ENCODE data around the gene TFDP2. TPM values are rescaled to one million over a fixed set of nuclear protein-coding genes. Genes with fewer than 3 reads are reported as not detected.
A peak's percentile ranks its signal among the peaks of the same experiment; 100 is the strongest.

TFDP2 gene
- total and polyA plus RNA-seq, 3 experiments from 2014 or later: 22.6 to 38.3 (median 31.0) TPM

DNA sequence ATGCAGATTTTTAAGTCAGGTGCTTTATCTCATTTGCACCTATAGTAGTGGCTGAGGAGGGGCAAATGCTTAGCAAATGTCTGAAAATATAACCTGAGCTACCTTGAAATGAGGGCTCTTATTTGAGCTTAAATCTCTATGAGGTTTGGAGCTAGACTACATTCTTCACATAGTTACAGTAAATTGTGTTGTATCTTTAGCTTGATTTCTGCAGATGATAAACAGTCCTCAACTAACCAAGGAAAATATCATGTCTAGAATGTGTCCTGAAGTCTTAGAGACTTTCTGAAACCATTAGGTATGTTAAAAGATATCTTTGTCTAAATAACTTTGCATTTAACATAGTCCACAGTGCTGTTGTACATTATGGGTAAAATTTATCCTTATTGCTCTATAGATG lies 145.3 kb downstream of the TFDP2 start:
- no peaks in the 10 kb centered on the region for H3K27me3 ChIP-seq (ENCODE audit: insufficient read depth, low read length, poor library complexity, severe bottlenecking)
- DNase-seq: no peak
- H3K4me1 ChIP-seq (ENCODE audit: insufficient read depth, low read length): no peaks in the 10 kb centered on the region
- no peak overlapping the region for H3K4me3 ChIP-seq (ENCODE audit: low read length)
- no peaks in the 10 kb centered on the region for H3K9me3 ChIP-seq (ENCODE audit: low read length)
- H3K36me3 Mint-ChIP-seq: peaks cover 0 to 3% (median 2%) of the 10 kb centered on the region in 3 donors
- H3K27me3 Mint-ChIP-seq: no peaks in the 10 kb centered on the region
- no peak overlapping the region for H3K27ac Mint-ChIP-seq
- ChIA-PET POLR2A (no interaction called here), CTCF (no interaction called here)
- H3K27ac ChIP-seq (ENCODE audit: low read depth, low read length): no peak overlapping the region
- no peaks in the 10 kb centered on the region for H3K36me3 ChIP-seq (ENCODE audit: insufficient read depth, low read length)
- H3K4me1 Mint-ChIP-seq: peaks cover 0 to 2% (median 0%) of the 10 kb centered on the region in 3 donors
- no peaks in the 10 kb centered on the region for H3K9me3 Mint-ChIP-seq
- H3K4me3 Mint-ChIP-seq: no peak overlapping the region

- POLR2A ChIA-PET: no interaction called here
- Mint-ChIP-seq H3K27ac (peak overlapping the region in 1 of 8 donors; percentile 57), H3K4me3 (no peak overlapping the region), H3K9me3 (no peaks in the 10 kb centered on the region), H3K4me1 (peaks cover 0 to 1% (median 0%) of the 10 kb centered on the region in 3 donors), H3K27me3 (no peaks in the 10 kb centered on the region), H3K36me3 (peaks cover 0 to 3% (median 2%) of the 10 kb centered on the region in 3 donors)
- Histone ChIP-seq H3K36me3 (ENCODE audit: insufficient read depth, low read length) (no peaks in the 10 kb centered on the region), H3K27me3 (ENCODE audit: insufficient read depth, low read length, poor library complexity, severe bottlenecking) (no peaks in the 10 kb centered on the region), H3K4me1 (ENCODE audit: insufficient read depth, low read length) (no peaks in the 10 kb centered on the region), H3K4me3 (ENCODE audit: low read length) (no peak overlapping the region), H3K27ac (ENCODE audit: low read depth, low read length) (no peak overlapping the region), H3K9me3 (ENCODE audit: low read length) (no peaks in the 10 kb centered on the region)
- CTCF ChIA-PET: no interaction called here
- DNase-seq: no peak
Measured at GRCh38 chr3:142003291-142003690, 146.1 kb downstream of the TFDP2 start.

DNA sequence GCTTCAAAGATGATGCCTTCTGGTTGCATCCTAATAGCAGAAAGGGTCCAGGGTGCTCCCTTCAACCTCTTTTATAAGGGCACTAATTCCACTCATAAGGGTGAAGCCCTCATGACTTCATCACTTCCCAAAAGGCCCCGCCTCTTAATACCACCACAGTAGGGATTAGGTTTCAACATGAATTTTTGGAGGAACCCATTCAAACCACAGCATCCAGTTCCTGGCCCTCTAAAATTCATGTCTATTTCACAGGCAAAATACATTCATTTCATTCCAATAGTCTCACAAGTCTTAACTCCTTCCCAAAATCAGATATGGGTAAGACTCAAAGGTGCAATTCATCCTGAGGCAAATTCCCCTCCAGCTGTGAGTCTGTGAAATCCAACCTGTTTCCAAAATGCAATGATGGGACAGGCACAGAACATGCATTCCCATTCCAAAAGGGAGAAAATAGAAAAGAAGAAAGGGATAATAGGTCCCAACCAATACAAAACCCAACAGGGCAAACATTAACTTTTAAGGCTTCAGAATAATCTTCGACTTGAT lies 148.9 kb downstream of the TFDP2 start:
- no peaks in the 10 kb centered on the region for H3K27me3 ChIP-seq (ENCODE audit: insufficient read depth, low read length, poor library complexity, severe bottlenecking)
- no peak overlapping the region for H3K4me3 ChIP-seq (ENCODE audit: low read length)
- DNase-seq: no peak
- Mint-ChIP-seq H3K27me3 (no peaks in the 10 kb centered on the region), H3K4me3 (no peak overlapping the region), H3K9me3 (no peaks in the 10 kb centered on the region), H3K27ac (no peak overlapping the region), H3K4me1 (no peaks in the 10 kb centered on the region), H3K36me3 (peaks cover 0 to 3% (median 0%) of the 10 kb centered on the region in 3 donors)
- H3K9me3 ChIP-seq (ENCODE audit: low read length): no peaks in the 10 kb centered on the region
- H3K27ac ChIP-seq (ENCODE audit: low read depth, low read length): no peak overlapping the region
- H3K4me1 ChIP-seq (ENCODE audit: insufficient read depth, low read length): no peaks in the 10 kb centered on the region
- no peaks in the 10 kb centered on the region for H3K36me3 ChIP-seq (ENCODE audit: insufficient read depth, low read length)
- ChIA-PET CTCF (interaction anchor here (0.7 kb wide), 1 partner anchor 25 kb away, joined by 3 read pairs; no protein-coding TSS in a partner anchor), POLR2A (interaction anchor here (0.6 kb wide), 1 partner anchor 315 kb away, joined by 3 read pairs; no protein-coding TSS in a partner anchor)

GRCh38 chr3:141998669-141999290 lies 150.6 kb downstream of the TFDP2 start:
- Histone ChIP-seq H3K4me3 (ENCODE audit: low read length) (no peak overlapping the region), H3K4me1 (ENCODE audit: insufficient read depth, low read length) (no peaks in the 10 kb centered on the region), H3K27me3 (ENCODE audit: insufficient read depth, low read length, poor library complexity, severe bottlenecking) (no peaks in the 10 kb centered on the region), H3K9me3 (ENCODE audit: low read length) (no peaks in the 10 kb centered on the region), H3K27ac (ENCODE audit: low read depth, low read length) (no peak overlapping the region), H3K36me3 (ENCODE audit: insufficient read depth, low read length) (no peaks in the 10 kb centered on the region)
- Mint-ChIP-seq H3K36me3 (peaks cover 0 to 4% (median 3%) of the 10 kb centered on the region in 3 donors), H3K4me1 (no peaks in the 10 kb centered on the region), H3K27ac (peak overlapping the region in 2 of 8 donors; percentile 21 to 44), H3K9me3 (no peaks in the 10 kb centered on the region), H3K27me3 (no peaks in the 10 kb centered on the region), H3K4me3 (no peak overlapping the region)
- ChIA-PET POLR2A (no interaction called here), CTCF (no interaction called here)
- DNase-seq: no peak

- no peaks in the 10 kb centered on the region for H3K4me1 Mint-ChIP-seq
- no peaks in the 10 kb centered on the region for H3K27me3 Mint-ChIP-seq
- H3K4me3 ChIP-seq (ENCODE audit: low read length): no peak overlapping the region
- H3K9me3 Mint-ChIP-seq: no peaks in the 10 kb centered on the region
- H3K36me3 Mint-ChIP-seq: peaks cover 0 to 12% (median 8%) of the 10 kb centered on the region in 3 donors
- CTCF ChIA-PET: no interaction called here
- H3K27ac ChIP-seq (ENCODE audit: low read depth, low read length): no peak overlapping the region
- no peak overlapping the region for H3K4me3 Mint-ChIP-seq
- POLR2A ChIA-PET: no interaction called here
- peak overlapping the region in 1 of 8 donors; percentile 1 for H3K27ac Mint-ChIP-seq
- no peaks in the 10 kb centered on the region for H3K27me3 ChIP-seq (ENCODE audit: insufficient read depth, low read length, poor library complexity, severe bottlenecking)
- H3K4me1 ChIP-seq (ENCODE audit: insufficient read depth, low read length): no peaks in the 10 kb centered on the region
- no peak for DNase-seq
- no peaks in the 10 kb centered on the region for H3K36me3 ChIP-seq (ENCODE audit: insufficient read depth, low read length)
- no peaks in the 10 kb centered on the region for H3K9me3 ChIP-seq (ENCODE audit: low read length)
Measured at GRCh38 chr3:141996437-141996836, 152.9 kb downstream of the TFDP2 start.

GRCh38 chr3:141994856-141995255 lies 154.5 kb downstream of the TFDP2 start:
- H3K4me3 ChIP-seq (ENCODE audit: low read length): no peak overlapping the region
- POLR2A ChIA-PET: no interaction called here
- Mint-ChIP-seq H3K36me3 (peaks cover 0 to 12% (median 8%) of the 10 kb centered on the region in 3 donors), H3K27ac (no peak overlapping the region), H3K4me1 (no peaks in the 10 kb centered on the region), H3K9me3 (no peaks in the 10 kb centered on the region), H3K27me3 (no peaks in the 10 kb centered on the region), H3K4me3 (no peak overlapping the region)
- H3K27ac ChIP-seq (ENCODE audit: low read depth, low read length): no peak overlapping the region
- no peaks in the 10 kb centered on the region for H3K4me1 ChIP-seq (ENCODE audit: insufficient read depth, low read length)
- H3K9me3 ChIP-seq (ENCODE audit: low read length): no peaks in the 10 kb centered on the region
- H3K36me3 ChIP-seq (ENCODE audit: insufficient read depth, low read length): no peaks in the 10 kb centered on the region
- no peaks in the 10 kb centered on the region for H3K27me3 ChIP-seq (ENCODE audit: insufficient read depth, low read length, poor library complexity, severe bottlenecking)
- DNase-seq: no peak
- CTCF ChIA-PET: no interaction called here

DNA sequence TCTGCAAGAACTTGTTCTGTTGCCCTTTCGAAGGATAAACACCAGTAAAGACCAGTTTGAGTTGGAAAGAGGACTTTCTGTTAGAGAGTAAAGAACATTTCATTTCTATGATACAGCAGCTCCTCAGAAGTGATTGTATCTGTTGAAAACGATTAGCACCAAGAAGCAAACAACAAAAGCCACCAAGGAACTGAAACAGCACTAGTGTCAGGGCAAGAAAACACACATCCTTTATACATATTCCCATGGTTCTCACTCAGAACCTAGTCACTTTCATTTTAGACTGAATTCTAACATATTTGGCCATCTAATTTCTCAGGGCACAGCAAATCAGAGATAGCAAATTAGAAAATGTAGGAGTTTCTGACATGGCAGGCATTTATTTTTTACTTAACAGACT lies 156.8 kb downstream of the TFDP2 start:
- Histone ChIP-seq H3K27me3 (ENCODE audit: insufficient read depth, low read length, poor library complexity, severe bottlenecking) (no peaks in the 10 kb centered on the region), H3K9me3 (ENCODE audit: low read length) (no peaks in the 10 kb centered on the region), H3K4me1 (ENCODE audit: insufficient read depth, low read length) (no peaks in the 10 kb centered on the region), H3K36me3 (ENCODE audit: insufficient read depth, low read length) (no peaks in the 10 kb centered on the region), H3K4me3 (ENCODE audit: low read length) (no peak overlapping the region), H3K27ac (ENCODE audit: low read depth, low read length) (no peak overlapping the region)
- Mint-ChIP-seq H3K27ac (no peak overlapping the region), H3K36me3 (peaks cover 0 to 17% (median 9%) of the 10 kb centered on the region in 3 donors), H3K4me3 (no peak overlapping the region), H3K27me3 (no peaks in the 10 kb centered on the region), H3K9me3 (no peaks in the 10 kb centered on the region), H3K4me1 (peaks cover 0 to 2% (median 0%) of the 10 kb centered on the region in 3 donors)
- DNase-seq: no peak
- POLR2A ChIA-PET: no interaction called here
- CTCF ChIA-PET: no interaction called here

DNA sequence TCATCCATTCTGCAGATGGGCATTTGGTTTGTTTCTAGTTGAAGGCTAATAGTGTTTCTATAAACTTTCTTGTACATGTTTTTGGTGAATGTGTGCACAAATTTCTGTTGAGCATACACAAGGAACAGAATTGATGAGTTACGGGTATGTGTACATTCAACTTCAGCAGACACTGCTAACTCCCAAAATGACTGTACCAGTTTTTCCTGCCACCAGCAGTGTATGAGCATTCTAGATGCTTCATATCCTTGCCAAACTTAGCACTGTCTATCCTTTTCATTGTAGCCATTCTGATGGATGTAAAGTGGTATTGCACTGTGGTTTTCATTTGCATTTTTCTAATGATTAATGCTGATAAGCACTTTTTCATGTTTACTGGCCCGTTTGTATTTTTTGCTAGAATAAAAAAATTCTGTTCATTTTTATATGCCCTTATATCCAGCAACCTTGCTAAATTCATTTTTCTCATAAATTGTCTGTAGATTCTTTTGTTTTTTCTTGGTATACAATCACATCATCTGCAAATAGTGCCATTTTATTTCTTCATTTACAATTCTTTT lies 162.7 kb downstream of the TFDP2 start:
- H3K27me3 Mint-ChIP-seq: no peaks in the 10 kb centered on the region
- CTCF ChIA-PET: no interaction called here

More for the DNA sequence above, 162.7 kb downstream of the TFDP2 start:
- no peak overlapping the region for H3K4me3 ChIP-seq (ENCODE audit: low read length)
- peaks cover 0 to 2% (median 0%) of the 10 kb centered on the region in 3 donors for H3K4me1 Mint-ChIP-seq
- H3K4me1 ChIP-seq (ENCODE audit: insufficient read depth, low read length): no peaks in the 10 kb centered on the region
- H3K27ac ChIP-seq (ENCODE audit: low read depth, low read length): no peak overlapping the region
- no peaks in the 10 kb centered on the region for H3K36me3 ChIP-seq (ENCODE audit: insufficient read depth, low read length)
- no peaks in the 10 kb centered on the region for H3K9me3 Mint-ChIP-seq
- peaks cover 7 to 11% (median 8%) of the 10 kb centered on the region in 3 donors for H3K36me3 Mint-ChIP-seq
- H3K9me3 ChIP-seq (ENCODE audit: low read length): no peaks in the 10 kb centered on the region
- no peak for DNase-seq
- H3K27me3 ChIP-seq (ENCODE audit: insufficient read depth, low read length, poor library complexity, severe bottlenecking): no peaks in the 10 kb centered on the region
- H3K4me3 Mint-ChIP-seq: no peak overlapping the region
- POLR2A ChIA-PET: no interaction called here
- peak overlapping the region in 1 of 8 donors; percentile 10 for H3K27ac Mint-ChIP-seq
